ENCODE data around the gene DLGAP3. TPM values are rescaled to one million over a fixed set of nuclear protein-coding genes. Genes with fewer than 3 reads are reported as not detected.

Gene DLGAP3
- total and polyA plus RNA-seq, 2 donors (not counting 3 experiments of a cell fraction or from before 2014, with no cell fraction given): 0.04 to 0.20 TPM

GRCh38 chr1:34911465-34911864, 18.0 kb downstream of the DLGAP3 start:
- intact Hi-C loops (cut with micrococcal nuclease) (no loop called here), dilution Hi-C loops (cut with MboI; ENCODE audit: extremely low pct_ligation_motif_present, low sequenced_read_pairs) (no loop called here)
- CTCF ChIA-PET: interaction anchor here (1.4 kb wide), 1 partner anchor 27 kb away, joined by 3 read pairs; no protein-coding TSS in a partner anchor

More at GRCh38 chr1:34911465-34911864, 18.0 kb downstream of the DLGAP3 start:
- no peak for DNase-seq (ENCODE audit: low read depth, low spot score)
- no peaks in the 10 kb centered on the region for H3K79me2 ChIP-seq (ENCODE audit: control insufficient read depth, insufficient read depth, low read length)
- no peak for FAIRE-seq
- H3K27me3 ChIP-seq (ENCODE audit: control insufficient read depth in 2 of 2, insufficient read depth in 2 of 2, low read length in 2 of 2): no peaks in the 10 kb centered on the region
- H3K4me1 ChIP-seq (ENCODE audit: control insufficient read depth, extremely low read depth, insufficient read depth, low read length): no peaks in the 10 kb centered on the region
- no peaks in the 10 kb centered on the region for H3K36me3 ChIP-seq (ENCODE audit: control insufficient read depth in 2 of 2, extremely low read depth in 1 of 2, insufficient read depth in 2 of 2, low read length in 2 of 2)
- no peak overlapping the region for H3K4me2 ChIP-seq (ENCODE audit: insufficient read depth, low read length)
- H3K4me3 ChIP-seq (replicated peaks in 1 of 3; ENCODE audit: insufficient read depth in 1 of 3, low read depth in 1 of 3, low read length in 3 of 3): no peak overlapping the region
- TF ChIP-seq MYC (IDR thresholded peaks at IDR 0.05; ENCODE audit: low read depth, low read length) (no peak), POLR2A (IDR thresholded peaks at IDR 0.05; ENCODE audit: low read depth, low read length) (no peak), MAX (IDR thresholded peaks at IDR 0.05; ENCODE audit: insufficient read depth, insufficient read length) (no peak), GATA2 (IDR thresholded peaks at IDR 0.05; ENCODE audit: insufficient read depth, insufficient read length, low read depth, low read length) (no peak), EZH2 (IDR thresholded peaks at IDR 0.05; ENCODE audit: borderline replicate concordance, low read depth, low read length, severe bottlenecking) (no peak), FOS (IDR thresholded peaks at IDR 0.05; ENCODE audit: borderline replicate concordance, insufficient read depth, low read length) (no peak), CTCF (IDR thresholded peaks at IDR 0.05; ENCODE audit: extremely low read depth in 1 of 2, insufficient read depth in 1 of 2, low read depth in 1 of 2, low read length in 2 of 2) (no peak), POLR2AphosphoS5 (IDR thresholded peaks at IDR 0.05; ENCODE audit: insufficient read depth, low read depth, low read length) (no peak), JUN (IDR thresholded peaks at IDR 0.05; ENCODE audit: borderline replicate concordance, insufficient read depth, insufficient read length, low read depth) (no peak)
- POLR2A ChIA-PET: interaction anchor here (0.6 kb wide), 1 partner anchor 774 kb away, joined by 4 read pairs; no protein-coding TSS in a partner anchor
- H3K9me3 ChIP-seq (replicated peaks; ENCODE audit: control insufficient read depth, insufficient read depth, low read length): no peaks in the 10 kb centered on the region
- H3K9me1 ChIP-seq (replicated peaks; ENCODE audit: control insufficient read depth, extremely low read depth, insufficient read depth, low read length): no peaks in the 10 kb centered on the region
- H3K9ac ChIP-seq (replicated peaks; ENCODE audit: extremely low read depth, insufficient read depth, low read length): no peak overlapping the region
- no TSS peak for BruUV-seq (replicated peaks)
- H3K27ac ChIP-seq (ENCODE audit: insufficient read depth, low read depth, low read length): no peak overlapping the region
- no peak overlapping the region for H2AFZ ChIP-seq (ENCODE audit: low read depth, low read length)
- no peaks in the 10 kb centered on the region for H4K20me1 ChIP-seq (replicated peaks; ENCODE audit: control insufficient read depth, extremely low read depth, insufficient read depth, low read length)
